ENCODE data around the gene EPGN. TPM values are rescaled to one million over a fixed set of nuclear protein-coding genes. Genes with fewer than 3 reads are reported as not detected.

The EPGN gene
- total RNA-seq, 2 donors from 2014 or later = not detected

DNA sequence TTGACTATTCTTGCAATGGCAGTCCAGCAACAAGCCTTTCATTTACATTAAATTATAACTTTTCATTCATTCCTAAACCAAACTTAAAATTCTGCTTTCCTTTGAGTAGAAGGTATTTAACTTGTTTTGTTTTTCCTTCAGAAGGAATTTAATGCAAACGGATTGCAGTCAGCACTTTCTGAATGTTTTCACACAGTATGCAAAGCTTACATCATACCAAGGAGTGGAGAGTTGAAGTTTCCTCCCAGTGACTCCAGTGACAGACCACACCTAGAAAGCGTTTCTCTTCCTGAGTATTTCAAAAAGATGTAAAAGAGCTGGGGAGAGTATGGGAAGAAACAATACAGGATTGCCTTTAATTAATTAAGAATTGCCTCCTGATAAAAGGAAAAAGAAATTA, 8.1 kb downstream of the EPGN start:
- ATAC-seq = no peak
- H3K36me3 Mint-ChIP-seq (ENCODE audit: low read depth) = no peaks in the 10 kb centered on the region

DNA sequence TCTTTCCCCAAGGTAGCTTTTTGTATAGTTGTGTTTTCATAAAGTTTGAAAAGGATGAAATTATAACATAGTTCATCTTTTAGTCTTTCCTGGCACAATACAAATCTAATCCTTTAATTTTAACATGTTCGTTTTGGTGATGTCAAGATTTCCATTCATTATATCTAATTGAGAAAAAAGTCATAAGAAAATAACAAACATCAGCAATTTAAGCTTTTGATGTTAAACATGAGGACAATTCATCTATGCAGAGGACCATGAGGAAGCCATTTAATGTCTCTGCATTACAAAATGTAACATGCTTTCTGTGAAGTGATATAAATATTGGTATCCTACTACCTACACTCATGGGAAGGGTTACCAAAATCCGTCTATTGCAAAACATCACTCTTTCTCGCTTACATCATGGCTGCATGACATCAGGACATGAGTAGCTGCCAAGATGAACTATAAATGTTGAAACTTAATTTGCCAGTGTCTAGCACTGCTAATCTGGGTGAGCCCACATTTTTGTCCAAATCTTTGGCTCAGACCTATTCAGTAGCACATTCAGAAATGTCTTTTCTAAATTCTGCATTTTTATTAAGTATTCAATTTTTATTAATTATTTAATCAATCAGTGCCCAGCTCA, 9.5 kb downstream of the EPGN start:
- no peak overlapping the region for H3K27ac Mint-ChIP-seq
- DNase-seq (no peak), ATAC-seq (no peak)
- H3K4me1 Mint-ChIP-seq = peaks cover 7% of the 10 kb centered on the region
- H3K36me3 Mint-ChIP-seq (ENCODE audit: low read depth) = no peaks in the 10 kb centered on the region
- H3K27me3 Mint-ChIP-seq = peaks cover 21% of the 10 kb centered on the region
- no peak overlapping the region for H3K4me3 Mint-ChIP-seq
- no peaks in the 10 kb centered on the region for H3K9me3 ChIP-seq (ENCODE audit: control insufficient read depth, low read length, poor library complexity, severe bottlenecking)

More for the DNA sequence above, 8.1 kb downstream of the EPGN start:
- Mint-ChIP-seq H3K4me3 (no peak overlapping the region), H3K27ac (no peak overlapping the region), H3K4me1 (peaks cover 7% of the 10 kb centered on the region), H3K27me3 (peaks cover 11% of the 10 kb centered on the region)
- no peaks in the 10 kb centered on the region for H3K9me3 ChIP-seq (ENCODE audit: control insufficient read depth, low read length, poor library complexity, severe bottlenecking)
- DNase-seq = no peak

DNA sequence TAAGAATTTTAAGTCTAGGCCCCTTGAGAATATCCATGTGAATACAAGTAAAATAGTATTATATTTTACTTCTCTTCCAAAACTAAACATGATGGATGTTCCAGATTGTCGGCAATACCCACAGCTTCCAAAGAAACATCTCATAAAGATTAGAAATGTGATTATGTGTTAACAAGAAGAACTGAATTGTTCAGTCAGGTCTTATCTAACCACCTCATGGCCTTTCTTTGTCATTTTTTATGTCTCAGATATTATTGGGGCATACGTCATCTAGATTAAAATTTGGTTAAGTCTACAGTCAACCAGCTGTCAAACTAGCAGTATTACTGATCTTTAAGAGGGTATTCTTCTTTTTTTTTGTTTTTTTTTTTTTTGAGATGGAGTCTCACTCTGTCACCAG, 10.0 kb downstream of the EPGN start:
- H3K27ac Mint-ChIP-seq = no peak overlapping the region
- peaks cover 7% of the 10 kb centered on the region for H3K4me1 Mint-ChIP-seq
- no peaks in the 10 kb centered on the region for H3K9me3 ChIP-seq (ENCODE audit: control insufficient read depth, low read length, poor library complexity, severe bottlenecking)
- ATAC-seq = no peak
- DNase-seq = no peak
- H3K27me3 Mint-ChIP-seq = peaks cover 21% of the 10 kb centered on the region
- H3K36me3 Mint-ChIP-seq (ENCODE audit: low read depth) = no peaks in the 10 kb centered on the region
- H3K4me3 Mint-ChIP-seq = no peak overlapping the region

DNA sequence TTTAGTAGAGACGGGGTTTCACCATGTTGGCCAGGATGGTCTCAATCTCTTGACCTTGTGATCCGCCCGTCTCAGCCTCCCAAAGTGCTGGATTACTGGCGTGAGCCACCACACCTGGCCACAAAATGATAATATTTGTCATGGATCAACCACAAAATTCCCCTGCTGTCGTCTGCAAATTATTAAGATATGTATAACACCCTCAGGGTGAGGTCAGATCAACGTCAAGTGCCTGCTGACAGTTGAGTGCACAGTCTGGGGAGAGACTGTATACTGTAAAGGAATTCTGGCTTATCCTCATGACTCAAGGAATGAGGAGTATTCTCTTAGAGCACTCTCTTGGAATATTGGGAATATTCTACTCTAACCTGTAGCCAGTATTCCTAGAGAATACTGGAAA, 11.2 kb downstream of the EPGN start:
- DNase-seq = no peak
- Mint-ChIP-seq H3K27ac (no peak overlapping the region), H3K4me3 (no peak overlapping the region), H3K36me3 (ENCODE audit: low read depth) (no peaks in the 10 kb centered on the region), H3K4me1 (peaks cover 7% of the 10 kb centered on the region), H3K27me3 (peaks cover 30% of the 10 kb centered on the region)
- no peaks in the 10 kb centered on the region for H3K9me3 ChIP-seq (ENCODE audit: control insufficient read depth, low read length, poor library complexity, severe bottlenecking)
- no peak for ATAC-seq

DNA sequence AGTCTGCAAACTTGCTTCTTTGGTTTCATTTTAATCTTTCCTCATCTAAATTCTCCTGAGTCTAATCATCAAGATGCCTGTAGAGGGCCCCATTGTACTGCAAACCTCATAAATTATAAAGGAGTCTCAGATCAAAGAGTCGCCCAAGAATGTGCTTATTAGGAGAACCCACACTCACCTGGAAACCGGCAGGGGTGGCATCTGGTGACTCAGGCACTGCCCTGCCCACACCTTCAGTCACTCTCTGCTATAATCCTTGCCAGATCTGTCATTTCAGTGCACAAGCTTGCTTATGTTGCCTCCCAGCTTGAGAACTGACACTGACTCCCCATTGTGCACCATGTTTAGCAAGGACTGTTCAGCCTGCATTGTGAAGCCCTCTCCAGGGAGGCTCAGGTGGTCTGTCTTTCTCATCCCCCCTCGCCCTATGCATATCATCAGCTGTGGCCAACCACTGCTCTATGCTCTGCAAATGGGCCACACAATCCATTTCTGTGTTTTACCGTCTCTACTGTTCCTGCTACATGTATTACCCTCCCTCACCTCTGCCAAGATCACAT, 12.4 kb downstream of the EPGN start:
- peak overlapping the region; percentile 8 for H3K27ac Mint-ChIP-seq
- ATAC-seq (peak; percentile 73), DNase-seq (no peak)
- peaks cover 30% of the 10 kb centered on the region for H3K27me3 Mint-ChIP-seq
- no peaks in the 10 kb centered on the region for H3K9me3 ChIP-seq (ENCODE audit: control insufficient read depth, low read length, poor library complexity, severe bottlenecking)
- no peaks in the 10 kb centered on the region for H3K36me3 Mint-ChIP-seq (ENCODE audit: low read depth)
- no peak overlapping the region for H3K4me3 Mint-ChIP-seq
- peaks cover 7% of the 10 kb centered on the region for H3K4me1 Mint-ChIP-seq

DNA sequence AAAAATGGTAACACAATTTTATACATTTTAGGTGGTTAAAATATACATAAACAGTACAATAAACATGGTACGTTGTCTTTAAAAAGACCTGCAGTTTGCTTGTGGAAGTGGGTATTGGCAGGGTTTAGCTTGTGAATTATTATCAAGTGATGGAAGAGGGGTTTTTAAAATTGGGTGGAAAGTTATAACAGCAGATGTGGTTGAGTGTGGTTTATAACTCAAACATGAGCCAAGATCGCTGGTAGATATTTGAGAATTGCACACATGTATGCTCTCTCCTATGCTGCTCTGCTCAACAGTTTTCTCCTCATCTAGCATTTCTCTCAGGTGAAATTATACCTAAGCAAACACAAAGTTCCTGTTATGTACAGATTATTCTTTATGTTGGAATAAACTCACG, 14.0 kb downstream of the EPGN start:
- Mint-ChIP-seq H3K27me3 (peaks cover 36% of the 10 kb centered on the region), H3K36me3 (ENCODE audit: low read depth) (no peaks in the 10 kb centered on the region), H3K27ac (no peak overlapping the region), H3K4me3 (no peak overlapping the region), H3K4me1 (peaks cover 7% of the 10 kb centered on the region)
- H3K9me3 ChIP-seq (ENCODE audit: control insufficient read depth, low read length, poor library complexity, severe bottlenecking) = no peaks in the 10 kb centered on the region
- DNase-seq (no peak), ATAC-seq (no peak)

DNA sequence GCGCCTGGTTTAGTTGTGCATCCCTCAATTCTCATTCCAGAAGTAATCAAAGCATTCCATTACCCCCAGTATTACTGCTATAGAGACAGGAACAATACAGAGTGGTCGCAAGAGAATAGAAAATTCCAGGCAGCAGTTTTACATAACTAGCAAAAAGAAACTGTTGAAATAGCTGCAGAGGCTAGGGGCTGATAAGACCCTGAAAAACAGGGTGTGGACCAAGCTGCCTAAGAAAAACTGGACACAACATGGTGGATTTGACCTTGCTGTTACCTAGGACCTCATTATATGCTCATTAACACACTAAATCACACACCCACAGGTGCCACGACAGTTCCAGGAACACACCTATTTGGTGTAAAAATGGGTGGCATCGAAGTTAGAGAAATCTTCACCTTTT, 15.4 kb downstream of the EPGN start:
- H3K9me3 ChIP-seq (ENCODE audit: control insufficient read depth, low read length, poor library complexity, severe bottlenecking) = no peaks in the 10 kb centered on the region
- H3K4me1 Mint-ChIP-seq = peaks cover 7% of the 10 kb centered on the region
- no peak overlapping the region for H3K4me3 Mint-ChIP-seq
- no peak for ATAC-seq
- DNase-seq = no peak
- H3K27ac Mint-ChIP-seq = no peak overlapping the region
- peaks cover 43% of the 10 kb centered on the region for H3K27me3 Mint-ChIP-seq
- no peaks in the 10 kb centered on the region for H3K36me3 Mint-ChIP-seq (ENCODE audit: low read depth)

DNA sequence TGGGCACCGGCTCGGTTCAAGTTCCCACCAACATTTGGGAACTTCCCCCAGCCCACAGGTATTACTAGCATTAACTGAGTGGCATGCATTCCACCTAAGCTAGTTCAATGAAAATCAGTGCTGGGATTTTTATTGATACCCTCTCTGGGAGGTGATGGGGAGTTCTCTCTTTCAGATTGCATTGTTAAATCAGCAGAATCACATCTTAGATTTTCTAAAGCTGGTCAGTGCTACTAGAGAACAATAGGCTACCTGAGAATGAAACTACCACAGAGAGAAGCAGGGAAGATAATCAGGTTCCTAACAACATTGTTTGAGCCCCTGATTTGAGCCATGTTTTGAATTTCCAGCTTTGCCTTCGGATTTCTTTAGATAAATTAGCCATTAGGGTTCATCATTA, 16.0 kb downstream of the EPGN start:
- Mint-ChIP-seq H3K4me1 (peaks cover 7% of the 10 kb centered on the region), H3K4me3 (no peak overlapping the region), H3K36me3 (ENCODE audit: low read depth) (no peaks in the 10 kb centered on the region), H3K27me3 (peaks cover 49% of the 10 kb centered on the region), H3K27ac (no peak overlapping the region)
- DNase-seq = no peak
- no peaks in the 10 kb centered on the region for H3K9me3 ChIP-seq (ENCODE audit: control insufficient read depth, low read length, poor library complexity, severe bottlenecking)
- ATAC-seq = no peak

DNA sequence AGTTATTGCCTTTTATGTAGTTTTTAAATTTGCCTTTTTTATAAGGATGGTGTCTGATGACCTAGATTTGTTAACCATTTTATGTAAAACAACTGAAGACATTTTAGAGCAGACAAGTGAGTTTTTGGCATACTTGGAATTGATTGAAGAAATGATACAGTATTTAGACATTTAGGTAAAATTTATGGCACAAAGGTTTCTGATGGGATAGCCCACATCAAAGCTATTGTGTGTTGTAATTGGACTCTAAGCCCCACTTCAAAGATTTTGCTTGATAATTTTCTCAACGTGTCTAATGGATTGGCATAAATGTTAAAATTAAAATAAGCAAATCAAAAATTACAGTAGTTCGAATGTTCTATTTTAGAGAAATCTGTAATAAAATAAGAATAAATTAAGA, 17.6 kb downstream of the EPGN start:
- H3K9me3 ChIP-seq (ENCODE audit: control insufficient read depth, low read length, poor library complexity, severe bottlenecking) = no peaks in the 10 kb centered on the region
- DNase-seq (no peak), ATAC-seq (no peak)
- Mint-ChIP-seq H3K27me3 (peaks cover 51% of the 10 kb centered on the region), H3K4me1 (peaks cover 2% of the 10 kb centered on the region), H3K36me3 (ENCODE audit: low read depth) (no peaks in the 10 kb centered on the region), H3K4me3 (no peak overlapping the region), H3K27ac (no peak overlapping the region)

DNA sequence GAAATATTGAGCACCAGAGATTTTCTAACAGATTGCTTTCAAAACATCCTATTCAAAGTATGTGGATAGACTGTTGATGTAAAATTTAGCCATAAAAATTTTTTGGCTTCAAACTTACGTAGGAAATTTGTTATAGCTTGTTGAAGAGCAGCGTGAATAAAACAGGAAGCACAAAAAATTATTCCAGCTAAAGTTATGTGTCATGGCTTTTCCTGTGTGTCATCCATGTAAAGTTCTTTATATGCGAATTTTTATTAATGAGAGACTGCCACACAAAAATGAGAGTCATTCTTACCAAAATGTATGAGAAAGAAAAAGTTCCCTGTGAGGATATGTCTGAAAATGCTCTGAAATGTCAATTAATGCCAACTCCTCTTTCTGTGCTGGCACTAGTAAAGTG, 19.5 kb downstream of the EPGN start:
- Mint-ChIP-seq H3K36me3 (ENCODE audit: low read depth) (no peaks in the 10 kb centered on the region), H3K4me3 (no peak overlapping the region), H3K27me3 (peaks cover 45% of the 10 kb centered on the region), H3K4me1 (no peaks in the 10 kb centered on the region), H3K27ac (no peak overlapping the region)
- no peak for ATAC-seq
- H3K9me3 ChIP-seq (ENCODE audit: control insufficient read depth, low read length, poor library complexity, severe bottlenecking) = no peaks in the 10 kb centered on the region
- DNase-seq = no peak

DNA sequence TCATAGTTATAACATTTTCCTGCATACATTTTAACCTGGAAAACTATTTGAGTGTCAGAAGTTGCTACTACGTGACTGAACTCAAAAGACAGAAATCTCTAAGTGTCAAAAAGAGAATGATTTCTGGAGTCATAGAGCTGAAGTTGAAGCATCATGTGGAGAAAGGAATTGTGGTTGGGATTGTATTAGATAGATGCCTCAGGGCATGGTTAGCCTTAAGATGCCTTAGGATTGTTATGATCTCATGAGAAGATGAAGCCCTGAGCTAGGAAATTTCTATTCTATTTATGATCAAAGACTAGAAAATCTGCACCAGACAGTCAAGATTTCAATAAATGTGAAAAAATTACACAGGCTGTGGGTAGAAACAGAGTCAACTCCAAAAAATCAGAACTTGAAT, 20.2 kb downstream of the EPGN start:
- Mint-ChIP-seq H3K4me1 (no peaks in the 10 kb centered on the region), H3K4me3 (no peak overlapping the region), H3K27ac (no peak overlapping the region), H3K27me3 (peaks cover 43% of the 10 kb centered on the region), H3K36me3 (ENCODE audit: low read depth) (no peaks in the 10 kb centered on the region)
- ATAC-seq (no peak), DNase-seq (no peak)
- H3K9me3 ChIP-seq (ENCODE audit: control insufficient read depth, low read length, poor library complexity, severe bottlenecking) = no peaks in the 10 kb centered on the region

DNA sequence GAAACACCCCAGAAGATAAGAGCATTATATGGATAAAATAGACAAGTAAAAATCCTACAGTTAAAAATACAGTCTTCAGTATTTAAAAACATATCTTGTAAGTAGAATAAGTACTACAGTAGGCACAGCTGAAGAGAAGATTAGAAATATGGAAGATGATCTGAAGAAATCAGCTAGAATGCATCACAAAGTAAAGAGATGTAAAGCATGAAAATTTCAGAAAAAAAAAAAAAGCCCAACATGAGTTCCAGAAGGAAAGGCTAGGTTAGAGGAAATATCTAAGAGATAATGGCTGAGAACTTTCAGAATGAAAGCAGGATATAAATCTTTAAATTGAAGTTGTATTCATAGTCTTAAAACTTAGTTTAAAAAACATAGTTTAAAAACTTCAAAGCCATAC, 21.0 kb downstream of the EPGN start:
- DNase-seq (no peak), ATAC-seq (no peak)
- no peaks in the 10 kb centered on the region for H3K9me3 ChIP-seq (ENCODE audit: control insufficient read depth, low read length, poor library complexity, severe bottlenecking)
- no peaks in the 10 kb centered on the region for H3K36me3 Mint-ChIP-seq (ENCODE audit: low read depth)
- peaks cover 41% of the 10 kb centered on the region for H3K27me3 Mint-ChIP-seq
- H3K4me1 Mint-ChIP-seq = no peaks in the 10 kb centered on the region
- H3K27ac Mint-ChIP-seq = no peak overlapping the region
- no peak overlapping the region for H3K4me3 Mint-ChIP-seq

DNA sequence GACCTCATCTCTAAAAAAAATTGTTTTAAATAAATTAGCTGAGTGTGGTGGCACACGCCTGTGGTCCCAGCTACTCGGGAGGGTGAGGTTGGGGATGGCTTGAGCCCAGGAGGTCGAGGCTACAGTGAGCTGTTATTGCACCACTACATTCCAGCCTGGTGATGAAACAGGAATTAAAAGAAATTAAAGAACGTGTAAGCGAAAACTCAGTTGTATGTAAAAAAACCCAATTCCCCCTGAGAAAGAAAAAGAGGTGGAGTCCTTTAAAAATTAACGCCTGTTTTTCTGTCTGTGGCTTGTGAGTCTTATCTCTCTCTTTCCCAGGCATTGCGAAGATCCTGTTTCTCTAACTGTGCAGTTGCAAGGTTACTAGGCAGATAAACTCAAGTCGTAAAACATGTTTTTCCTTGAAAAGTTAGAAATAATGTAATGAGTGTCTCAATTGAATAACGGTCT, 22.1 kb downstream of the EPGN start:
- Mint-ChIP-seq H3K27ac (peak overlapping the region; percentile 4), H3K4me3 (no peak overlapping the region), H3K27me3 (peaks cover 44% of the 10 kb centered on the region), H3K36me3 (ENCODE audit: low read depth) (no peaks in the 10 kb centered on the region), H3K4me1 (no peaks in the 10 kb centered on the region)
- ATAC-seq (no peak), DNase-seq (no peak)
- H3K9me3 ChIP-seq (ENCODE audit: control insufficient read depth, low read length, poor library complexity, severe bottlenecking) = no peaks in the 10 kb centered on the region

DNA sequence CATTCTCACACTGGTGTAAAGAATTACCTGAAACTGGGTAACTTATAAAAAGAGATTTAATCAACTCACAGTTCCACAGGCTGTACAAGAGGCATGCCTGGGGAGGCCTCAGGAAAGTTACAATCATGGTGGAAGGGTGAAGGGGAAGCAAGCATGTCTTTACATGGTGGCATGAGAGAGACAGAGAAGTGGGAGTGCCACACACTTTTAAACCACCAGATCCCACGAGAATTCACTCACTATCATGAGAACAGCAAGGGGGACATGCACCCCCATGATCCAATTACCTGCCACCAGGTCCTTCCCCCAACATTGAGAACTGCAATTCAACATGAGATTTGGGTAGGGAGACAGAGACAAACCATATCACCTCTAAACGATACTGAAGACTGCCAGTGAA, 23.0 kb downstream of the EPGN start:
- ATAC-seq (no peak), DNase-seq (no peak)
- no peak overlapping the region for H3K4me3 Mint-ChIP-seq

More for the DNA sequence above, 23.0 kb downstream of the EPGN start:
- Mint-ChIP-seq H3K27ac (no peak overlapping the region), H3K4me1 (no peaks in the 10 kb centered on the region), H3K36me3 (ENCODE audit: low read depth) (no peaks in the 10 kb centered on the region), H3K27me3 (peaks cover 48% of the 10 kb centered on the region)
- no peaks in the 10 kb centered on the region for H3K9me3 ChIP-seq (ENCODE audit: control insufficient read depth, low read length, poor library complexity, severe bottlenecking)
